Aorta (tissue), 4 donors: ENCODE data around the gene CYP4A22. TPM values are rescaled to one million over a fixed set of nuclear protein-coding genes. Genes with fewer than 3 reads are reported as not detected.

Experiments
- polyA plus RNA-seq, 2 donors: library from polyadenylated mRNA; stranded (reverse); fragments of 200-250 nt; gene quantifications; one replicate each; pipeline ENCODE4 v1.2.3, GENCODE V29; 2013
- total RNA-seq, 2 donors: library from RNA; stranded (reverse); fragmentation: NEBNext Ultra II Directional; extraction: Animal tissue kit (Norgen Biotek cat#: 25700); gene quantifications; one replicate each; pipeline ENCODE4 v1.2.1, GENCODE V29; 2021
- donor health status: healthy with polysubstance abuse.
- donor health status: Bipolar disorder and iron deficiency.
- donor health status: DM: no; HTN: no; CAD: no.
- donor health status: DM: yes; HTN: yes; CAD: no.

CYP4A22 gene
- total and polyA plus RNA-seq, 4 donors = 0.08 to 0.23 (median 0.18) TPM; not detected in 1

Other genes with a start within 250 kb of the CYP4A22 start
- under 1 TPM; 0.15 to 0.16 TPM for gene CYP4A11, start 196.0 kb upstream of the CYP4A22 start, total RNA-seq
- gene CYP4A11, start 196.0 kb upstream of the CYP4A22 start, polyA plus RNA-seq = under 1 TPM in 1 of 2 donors, not detected in 1; 0.10 TPM
- gene CYP4X1, start 113.8 kb upstream of the CYP4A22 start, total RNA-seq = 10 to 100 TPM; 16.3 to 29.0 TPM
- 10 to 100 TPM; 12.6 to 38.6 TPM for gene CYP4X1, start 113.8 kb upstream of the CYP4A22 start, polyA plus RNA-seq
- 1 to 10 TPM; 1.0 to 2.2 TPM for gene CYP4Z1, start 70.2 kb upstream of the CYP4A22 start, total RNA-seq
- gene CYP4Z1, start 70.2 kb upstream of the CYP4A22 start, polyA plus RNA-seq = under 1 TPM in 1 of 2 donors, not detected in 1; 0.15 TPM
- 1 to 10 TPM in 1 of 2 donors, under 1 TPM in 1; 0.71 to 3.7 TPM for gene PDZK1IP1, start 52.6 kb downstream of the CYP4A22 start, total RNA-seq
- 1 to 10 TPM; 1.3 to 2.1 TPM for gene PDZK1IP1, start 52.6 kb downstream of the CYP4A22 start, polyA plus RNA-seq
- gene TAL1, start 94.8 kb downstream of the CYP4A22 start, total RNA-seq = 10 to 100 TPM in 1 of 2 donors, 1 to 10 TPM in 1; 6.0 to 12.3 TPM
- gene TAL1, start 94.8 kb downstream of the CYP4A22 start, polyA plus RNA-seq = under 1 TPM; 0.63 to 0.77 TPM
- gene STIL, start 176.7 kb downstream of the CYP4A22 start, total RNA-seq = 1 to 10 TPM in 1 of 2 donors, under 1 TPM in 1; 0.65 to 2.9 TPM
- gene STIL, start 176.7 kb downstream of the CYP4A22 start, polyA plus RNA-seq = under 1 TPM; 0.18 to 0.50 TPM
- 100 to 1,000 TPM; 113 to 120 TPM for gene CMPK1, start 196.3 kb downstream of the CYP4A22 start, total RNA-seq
- gene CMPK1, start 196.3 kb downstream of the CYP4A22 start, polyA plus RNA-seq = 100 to 1,000 TPM; 100 to 424 TPM